ENCODE data around the gene RPN2. TPM values are rescaled to one million over a fixed set of nuclear protein-coding genes. Genes with fewer than 3 reads are reported as not detected.

Gene RPN2
- total and polyA plus RNA-seq, 2 donors from 2014 or later: 175 to 207 TPM

DNA sequence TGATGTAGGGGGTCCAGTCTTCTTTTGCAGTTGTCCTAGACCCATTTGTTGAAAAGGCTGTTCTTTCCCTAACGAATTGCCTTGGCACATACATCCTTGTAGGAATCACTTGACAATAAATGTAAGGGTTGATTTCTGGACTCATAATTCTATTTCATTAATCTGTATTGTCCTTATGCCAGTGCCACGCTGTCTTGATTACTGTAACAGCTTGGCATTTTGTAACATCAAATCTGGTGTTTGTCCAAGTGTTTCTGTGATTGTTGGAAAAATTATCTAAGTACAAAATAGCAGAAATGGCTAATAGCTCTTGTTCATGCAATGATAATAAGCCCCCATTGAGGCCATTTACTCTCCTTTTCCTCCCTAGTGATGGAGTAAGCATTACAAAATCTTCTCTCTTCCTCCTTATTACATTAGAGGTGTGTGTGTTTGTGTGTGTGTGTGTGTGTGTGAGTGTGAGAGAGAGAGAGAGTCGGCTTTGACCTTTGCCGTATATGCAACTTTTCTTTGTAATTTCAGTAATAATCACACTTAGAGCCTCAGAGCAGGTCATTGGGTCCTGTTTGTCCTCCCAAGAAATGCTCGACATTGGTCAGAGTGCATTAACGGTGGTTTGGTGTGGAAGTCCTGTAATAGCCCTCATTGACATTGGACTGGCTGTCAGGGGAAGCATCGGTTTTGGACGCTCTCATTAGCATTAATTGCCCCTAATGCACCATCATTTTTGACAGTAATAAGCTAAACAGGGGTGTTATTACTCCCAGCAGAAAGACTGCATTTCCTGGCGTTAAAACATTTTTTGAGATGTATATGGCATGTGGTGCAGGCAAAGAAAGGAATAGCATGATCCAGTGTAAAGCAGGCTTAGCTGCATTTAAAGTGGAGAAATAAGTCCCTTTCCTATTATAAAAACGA is 40.9 kb downstream of the RPN2 start:
- Histone ChIP-seq H3K4me3 (ENCODE audit: low read length in 3 of 3) (no peak overlapping the region), H3K27ac (ENCODE audit: low read depth in 2 of 2, low read length in 2 of 2) (no peak overlapping the region), H3K4me1 (ENCODE audit: control insufficient read depth in 2 of 3, insufficient read depth in 2 of 3, low read depth in 1 of 3, low read length in 3 of 3) (no peaks in the 10 kb centered on the region), H3K27me3 (ENCODE audit: control insufficient read depth, insufficient read depth, low read length) (no peaks in the 10 kb centered on the region), H3K36me3 (ENCODE audit: control insufficient read depth in 2 of 3, insufficient read depth in 3 of 3, low read length in 3 of 3) (peaks cover 0 to 29% (median 15%) of the 10 kb centered on the region in 3 donors), H3K9me3 (ENCODE audit: control insufficient read depth in 2 of 3, insufficient read depth in 1 of 3, low read length in 3 of 3) (no peaks in the 10 kb centered on the region), H3K9ac (ENCODE audit: low read length in 3 of 3) (no peak overlapping the region)
- intact Hi-C loops (cut with DNase I): no loop called here
- no peak for FAIRE-seq
- DNase-seq: no peak
- TF ChIP-seq, protein P1, sequence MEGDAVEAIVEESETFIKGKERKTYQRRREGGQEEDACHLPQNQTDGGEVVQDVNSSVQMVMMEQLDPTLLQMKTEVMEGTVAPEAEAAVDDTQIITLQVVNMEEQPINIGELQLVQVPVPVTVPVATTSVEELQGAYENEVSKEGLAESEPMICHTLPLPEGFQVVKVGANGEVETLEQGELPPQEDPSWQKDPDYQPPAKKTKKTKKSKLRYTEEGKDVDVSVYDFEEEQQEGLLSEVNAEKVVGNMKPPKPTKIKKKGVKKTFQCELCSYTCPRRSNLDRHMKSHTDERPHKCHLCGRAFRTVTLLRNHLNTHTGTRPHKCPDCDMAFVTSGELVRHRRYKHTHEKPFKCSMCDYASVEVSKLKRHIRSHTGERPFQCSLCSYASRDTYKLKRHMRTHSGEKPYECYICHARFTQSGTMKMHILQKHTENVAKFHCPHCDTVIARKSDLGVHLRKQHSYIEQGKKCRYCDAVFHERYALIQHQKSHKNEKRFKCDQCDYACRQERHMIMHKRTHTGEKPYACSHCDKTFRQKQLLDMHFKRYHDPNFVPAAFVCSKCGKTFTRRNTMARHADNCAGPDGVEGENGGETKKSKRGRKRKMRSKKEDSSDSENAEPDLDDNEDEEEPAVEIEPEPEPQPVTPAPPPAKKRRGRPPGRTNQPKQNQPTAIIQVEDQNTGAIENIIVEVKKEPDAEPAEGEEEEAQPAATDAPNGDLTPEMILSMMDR (IDR thresholded peaks at IDR 0.05; ENCODE audit: borderline replicate concordance, extremely low read depth, insufficient read depth): no peak

- Histone ChIP-seq H3K27me3 (ENCODE audit: control insufficient read depth, insufficient read depth, low read length) (no peaks in the 10 kb centered on the region), H3K4me3 (ENCODE audit: low read length in 3 of 3) (no peak overlapping the region), H3K9me3 (ENCODE audit: control insufficient read depth in 2 of 3, insufficient read depth in 1 of 3, low read length in 3 of 3) (no peaks in the 10 kb centered on the region), H3K27ac (ENCODE audit: low read depth in 2 of 2, low read length in 2 of 2) (no peak overlapping the region), H3K9ac (ENCODE audit: low read length in 3 of 3) (no peak overlapping the region), H3K36me3 (ENCODE audit: control insufficient read depth in 2 of 3, insufficient read depth in 3 of 3, low read length in 3 of 3) (peaks cover 2 to 36% (median 22%) of the 10 kb centered on the region in 3 donors), H3K4me1 (ENCODE audit: control insufficient read depth in 2 of 3, insufficient read depth in 2 of 3, low read depth in 1 of 3, low read length in 3 of 3) (no peaks in the 10 kb centered on the region)
- TF ChIP-seq, protein P1 (IDR thresholded peaks at IDR 0.05; ENCODE audit: borderline replicate concordance, extremely low read depth, insufficient read depth): no peak
- DNase-seq: no peak
- intact Hi-C loops (cut with DNase I): no loop called here
- no peak for FAIRE-seq
Observed at GRCh38 chr20:37220731-37221130, 41.6 kb downstream of the RPN2 start.

DNA sequence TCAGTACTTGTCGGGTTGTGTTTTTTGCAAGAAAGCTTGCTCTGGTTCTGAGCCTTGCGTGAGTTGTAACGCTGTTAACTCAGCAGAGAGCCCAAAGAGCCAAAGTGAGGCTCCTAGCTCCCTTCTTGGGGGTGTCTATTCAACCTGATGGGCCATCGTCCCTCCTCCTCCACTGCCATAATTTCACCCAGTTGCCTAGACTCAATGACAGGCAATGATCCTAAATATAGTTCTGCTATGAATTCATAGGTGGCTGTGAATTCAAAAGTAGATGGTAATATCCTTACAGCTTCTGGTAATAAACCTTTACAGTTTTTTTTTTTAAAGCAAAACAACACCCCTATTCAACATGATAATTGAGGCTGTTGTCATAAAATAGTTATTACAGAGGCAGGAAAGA is 43.0 kb downstream of the RPN2 start:
- Histone ChIP-seq H3K9me3 (ENCODE audit: control insufficient read depth in 2 of 3, insufficient read depth in 1 of 3, low read length in 3 of 3) (no peaks in the 10 kb centered on the region), H3K4me3 (ENCODE audit: low read length in 3 of 3) (no peak overlapping the region), H3K9ac (ENCODE audit: low read length in 3 of 3) (no peak overlapping the region), H3K27ac (ENCODE audit: low read depth in 2 of 2, low read length in 2 of 2) (no peak overlapping the region), H3K4me1 (ENCODE audit: control insufficient read depth in 2 of 3, insufficient read depth in 2 of 3, low read depth in 1 of 3, low read length in 3 of 3) (peaks cover 0 to 2% (median under 1%) of the 10 kb centered on the region in 3 donors), H3K27me3 (ENCODE audit: control insufficient read depth, insufficient read depth, low read length) (no peaks in the 10 kb centered on the region), H3K36me3 (ENCODE audit: control insufficient read depth in 2 of 3, insufficient read depth in 3 of 3, low read length in 3 of 3) (peaks cover 6 to 42% (median 33%) of the 10 kb centered on the region in 3 donors)
- intact Hi-C loops (cut with DNase I): no loop called here
- DNase-seq: no peak
- no peak for FAIRE-seq
- TF ChIP-seq, protein P1 (IDR thresholded peaks at IDR 0.05; ENCODE audit: borderline replicate concordance, extremely low read depth, insufficient read depth): no peak

Data from kidney (tissue), 14 donors.